Adrenal gland (tissue), 12 donors: ENCODE results near the gene GRIA3. TPM values are rescaled to one million over a fixed set of nuclear protein-coding genes. Genes with fewer than 3 reads are reported as not detected.
A peak's percentile ranks its signal among the peaks of the same experiment; 100 is the strongest.

Experiments used
- DNase-seq, 7 donors: peaks; one replicate each; pipeline ENCODE4 v3.0.0-alpha.2; 2019 to 2020
- H3K27ac ChIP-seq, 5 donors: fragments of 200-600 bp; sonication (generic) in 4 of 5; 1 replicate in 3 of 5; 2 replicates in 2 of 5; pipeline versions ENCODE4 v1.5.1 to v1.8.0; 2016 to 2020; ENCODE audit warnings: mild to moderate bottlenecking in 1 of 5
- H3K27me3 ChIP-seq: fragments of 200-600 bp; 2 replicates; pipeline ENCODE4 v1.8.0; 2021
- H3K36me3 ChIP-seq, 2 donors: fragments of 200-600 bp; replicated peaks in 1 of 2; 1 replicate in 1 of 2; 2 replicates in 1 of 2; pipeline versions ENCODE4 v1.5.1 to v1.8.0; 2018 to 2022
- H3K4me1 ChIP-seq, 2 donors: fragments of 200-600 bp; replicated peaks in 1 of 2; 1 replicate in 1 of 2; 2 replicates in 1 of 2; pipeline versions ENCODE4 v1.5.1 to v1.8.0; 2018 to 2021
- H3K4me3 ChIP-seq, 4 donors: fragments of 200-600 bp; sonication (generic) in 3 of 4; one replicate each; pipeline ENCODE4 v1.5.1; 2016 to 2018
- H3K9me3 ChIP-seq, 3 donors: fragments of 200-600 bp; sonication (generic) in 1 of 3; replicated peaks in 1 of 3; 1 replicate in 2 of 3; 2 replicates in 1 of 3; pipeline versions ENCODE4 v1.5.1 to v1.8.0; 2016 to 2021
- CTCF ChIP-seq, 6 experiments: fragments of 450-650 bp in 4 of 6; fragments of 200-600 bp in 2 of 6; sonication (generic) in 1 of 6; IDR thresholded peaks; 1 replicate in 5 of 6; 2 replicates in 1 of 6; pipeline versions ENCODE4 v1.5.1 to v1.8.0; 2016 to 2021; ENCODE audit warnings: antibody characterized with exemption in 6 of 6, mild to moderate bottlenecking in 2 of 6, moderate library complexity in 1 of 6
- POLR2A ChIP-seq, 2 donors: fragments of 450-650 bp; IDR thresholded peaks; one replicate each; pipeline ENCODE4 v1.6.1; 2017; ENCODE audit warnings: antibody characterized with exemption in 2 of 2, mild to moderate bottlenecking in 2 of 2, moderate library complexity in 1 of 2
- WGBS, 4 donors: extraction: QIAGEN DNeasy Blood & Tissue Kit in 2 of 4; methylation state at CpG; one replicate each; pipeline versions ENCODE4 v1.1.5 to v1.1.7; 2013 to 2017; 5-methylcytosine and 5-hydroxymethylcytosine counted together
- intact Hi-C, 2 donors: fragments of 100-400 bp; cut with DNase I; formaldehyde crosslinking; loops; one replicate each; pipeline versions ENCODE4 v1.14.1 to v1.15.0; 2022 to 2023
- polyA plus RNA-seq, 3 donors: library from polyadenylated mRNA; stranded (reverse); fragments of 200-250 nt in 2 of 3; fragments of 350-450 nt in 1 of 3; fragmentation: Illumina TruSeq in 1 of 3; extraction: RNeasy Lipid Tissue Mini Kit (QIAGEN cat#74804) in 1 of 3; gene quantifications; one replicate each; pipeline ENCODE4 v1.2.3, GENCODE V29; 2013 to 2014
- total RNA-seq, 9 donors: library from RNA; depleted of rRNA in 4 of 9; stranded (reverse); fragments of >200 nt in 4 of 9; fragments of 120-200 nt in 1 of 9; fragmentation: NEBNext Ultra II Directional in 1 of 9; extraction: Animal tissue kit (Norgen Biotek cat#: 25700) in 1 of 9; gene quantifications; one replicate each; pipeline versions ENCODE4 v1.1.0 to v1.2.4, GENCODE V29; 2013 to 2023
- donor health status: healthy with polysubstance abuse.
- donor health status: Bipolar disorder and iron deficiency.
- donor health status: DM: yes; HTN: yes; CAD: no.
- donor health status: DM: no; HTN: no; CAD: no.
- donor health status: DM: no; HTN: no; CAD: no.
- donor health status: DM: yes; HTN: yes; CAD: no.

Gene GRIA3
- total and polyA plus RNA-seq, 12 donors, result 9.1 to 51.9 (median 21.1) TPM

GRCh38 chrX:123442764-123443163, 258.7 kb downstream of the GRIA3 start:
- H3K9me3 ChIP-seq, result no peaks in the 10 kb centered on the region
- H3K27ac ChIP-seq, result no peak overlapping the region
- DNase-seq, result no peak
- H3K36me3 ChIP-seq, result no peaks in the 10 kb centered on the region
- WGBS, 4 donors, result 67 to 91% (median 77%) methylated on average over 5 of the region's 5 CpGs
- no peak overlapping the region for H3K4me3 ChIP-seq
- TF ChIP-seq CTCF (IDR thresholded peaks at IDR 0.05), result no peak
- TF ChIP-seq POLR2A (IDR thresholded peaks at IDR 0.05), result no peak
- H3K27me3 ChIP-seq, result no peaks in the 10 kb centered on the region
- H3K4me1 ChIP-seq, result no peaks in the 10 kb centered on the region
- intact Hi-C loops, result no loop called here

GRCh38 chrX:123447506-123447905, 263.4 kb downstream of the GRIA3 start:
- Histone ChIP-seq H3K4me1 (no peaks in the 10 kb centered on the region), H3K27ac (no peak overlapping the region), H3K4me3 (no peak overlapping the region), H3K36me3 (no peaks in the 10 kb centered on the region), H3K9me3 (no peaks in the 10 kb centered on the region), H3K27me3 (no peaks in the 10 kb centered on the region)
- TF ChIP-seq CTCF (IDR thresholded peaks at IDR 0.05) (no peak), POLR2A (IDR thresholded peaks at IDR 0.05) (no peak)
- intact Hi-C loops, result no loop called here
- WGBS, 4 donors, result 53 to 82% (median 58%) methylated on average over 3 of the region's 3 CpGs
- DNase-seq, result no peak

GRCh38 chrX:123449335-123449734, 265.3 kb downstream of the GRIA3 start:
- Histone ChIP-seq H3K36me3 (no peaks in the 10 kb centered on the region), H3K4me1 (no peaks in the 10 kb centered on the region), H3K9me3 (no peaks in the 10 kb centered on the region), H3K4me3 (no peak overlapping the region), H3K27ac (no peak overlapping the region), H3K27me3 (no peaks in the 10 kb centered on the region)
- TF ChIP-seq CTCF (IDR thresholded peaks at IDR 0.05) (no peak), POLR2A (IDR thresholded peaks at IDR 0.05) (no peak)
- intact Hi-C loops, result no loop called here
- 67 to 93% (median 81%) methylated on average over 4 of the region's 4 CpGs for WGBS, 4 donors
- DNase-seq, result no peak

GRCh38 chrX:123450222-123450621, 266.1 kb downstream of the GRIA3 start:
- Histone ChIP-seq H3K27me3 (no peaks in the 10 kb centered on the region), H3K4me1 (no peaks in the 10 kb centered on the region), H3K9me3 (no peaks in the 10 kb centered on the region), H3K36me3 (no peaks in the 10 kb centered on the region), H3K4me3 (no peak overlapping the region), H3K27ac (no peak overlapping the region)
- WGBS, 4 donors, result 32 to 40% (median 36%) methylated on average over 3 of the region's 3 CpGs
- TF ChIP-seq POLR2A (IDR thresholded peaks at IDR 0.05) (no peak), CTCF (IDR thresholded peaks at IDR 0.05) (peak in 5 of 6 experiments; percentile 25 to 37 (median 35))
- intact Hi-C loops, result no loop called here
- DNase-seq, result peak in 1 of 7 donors; percentile 4
